Measurements from ENCODE around the gene RAB22A. TPM values are rescaled to one million over a fixed set of nuclear protein-coding genes. Genes with fewer than 3 reads are reported as not detected.
A peak's percentile ranks its signal among the peaks of the same experiment; 100 is the strongest.

RAB22A gene
- polyA plus RNA-seq, 2 of the 4 experiments (the other 2 are of a cell fraction), result 7.3 to 13.2 TPM

- 77% methylated on average over 11 of the region's 11 CpGs for WGBS (ENCODE audit: missing lambda C conversion rate)
- TF ChIP-seq TP53 (CRISPR knock-in tag; IDR thresholded peaks at IDR 0.05), result no peak
- TF ChIP-seq JUNB (IDR thresholded peaks at IDR 0.05), result no peak
- TF ChIP-seq CBX8 (IDR thresholded peaks at IDR 0.05), result no peak
- TF ChIP-seq GATA3 (IDR thresholded peaks at IDR 0.05; ENCODE audit: borderline replicate concordance), result no peak
- no peak for TF ChIP-seq ESRRA (IDR thresholded peaks at IDR 0.05; ENCODE audit: borderline replicate concordance, low read length)
- no peak for TF ChIP-seq SREBF2 (IDR thresholded peaks at IDR 0.05)
- TF ChIP-seq CEBPB (IDR thresholded peaks at IDR 0.05), result no peak
- TF ChIP-seq BCL3 (IDR thresholded peaks at IDR 0.05), result no peak
- TF ChIP-seq, protein P1, sequence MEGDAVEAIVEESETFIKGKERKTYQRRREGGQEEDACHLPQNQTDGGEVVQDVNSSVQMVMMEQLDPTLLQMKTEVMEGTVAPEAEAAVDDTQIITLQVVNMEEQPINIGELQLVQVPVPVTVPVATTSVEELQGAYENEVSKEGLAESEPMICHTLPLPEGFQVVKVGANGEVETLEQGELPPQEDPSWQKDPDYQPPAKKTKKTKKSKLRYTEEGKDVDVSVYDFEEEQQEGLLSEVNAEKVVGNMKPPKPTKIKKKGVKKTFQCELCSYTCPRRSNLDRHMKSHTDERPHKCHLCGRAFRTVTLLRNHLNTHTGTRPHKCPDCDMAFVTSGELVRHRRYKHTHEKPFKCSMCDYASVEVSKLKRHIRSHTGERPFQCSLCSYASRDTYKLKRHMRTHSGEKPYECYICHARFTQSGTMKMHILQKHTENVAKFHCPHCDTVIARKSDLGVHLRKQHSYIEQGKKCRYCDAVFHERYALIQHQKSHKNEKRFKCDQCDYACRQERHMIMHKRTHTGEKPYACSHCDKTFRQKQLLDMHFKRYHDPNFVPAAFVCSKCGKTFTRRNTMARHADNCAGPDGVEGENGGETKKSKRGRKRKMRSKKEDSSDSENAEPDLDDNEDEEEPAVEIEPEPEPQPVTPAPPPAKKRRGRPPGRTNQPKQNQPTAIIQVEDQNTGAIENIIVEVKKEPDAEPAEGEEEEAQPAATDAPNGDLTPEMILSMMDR (IDR thresholded peaks at IDR 0.05), result no peak
- TF ChIP-seq, protein P2, sequence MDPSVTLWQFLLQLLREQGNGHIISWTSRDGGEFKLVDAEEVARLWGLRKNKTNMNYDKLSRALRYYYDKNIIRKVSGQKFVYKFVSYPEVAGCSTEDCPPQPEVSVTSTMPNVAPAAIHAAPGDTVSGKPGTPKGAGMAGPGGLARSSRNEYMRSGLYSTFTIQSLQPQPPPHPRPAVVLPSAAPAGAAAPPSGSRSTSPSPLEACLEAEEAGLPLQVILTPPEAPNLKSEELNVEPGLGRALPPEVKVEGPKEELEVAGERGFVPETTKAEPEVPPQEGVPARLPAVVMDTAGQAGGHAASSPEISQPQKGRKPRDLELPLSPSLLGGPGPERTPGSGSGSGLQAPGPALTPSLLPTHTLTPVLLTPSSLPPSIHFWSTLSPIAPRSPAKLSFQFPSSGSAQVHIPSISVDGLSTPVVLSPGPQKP (IDR thresholded peaks at IDR 0.05; ENCODE audit: low read depth, low read length), result no peak
- TF ChIP-seq KDM1A (IDR thresholded peaks at IDR 0.05; ENCODE audit: low read depth), result no peak
- TF ChIP-seq RCOR1 (IDR thresholded peaks at IDR 0.05; ENCODE audit: low read depth, low read length), result no peak
- TF ChIP-seq CHD2 (IDR thresholded peaks at IDR 0.05; ENCODE audit: low read length, partially characterized antibody), result no peak
- peaks cover 47% of the 10 kb centered on the region for H3K4me1 ChIP-seq
- CTCF ChIA-PET, result interaction anchor here (0.6 to 1.5 kb wide), 2 partner anchors 42 to 168 kb away, joined by 4 to 5 read pairs; no protein-coding TSS in a partner anchor
- POLR2A ChIA-PET, result interaction anchor here (0.6 to 1.6 kb wide), 2 partner anchors 17 to 245 kb away, joined by 3 to 5 read pairs; partner anchors contain the start of gene VAPB
- H3K4me2 ChIP-seq, result peak overlapping the region; percentile 69
- DNase-seq (ENCODE audit: low read depth in 1 of 2, low spot score in 1 of 2) (no peak), FAIRE-seq (no peak), ATAC-seq (peak; percentile 17 to 52; a peak in 3 of 6 replicates)
- peak overlapping the region; percentile 23 to 38; a peak in 5 of 6 replicates for H3K27ac ChIP-seq
- no peak overlapping the region for H3K4me3 ChIP-seq
- no peaks in the 10 kb centered on the region for H3K9me3 ChIP-seq
These were observed 96.2 kb downstream of the RAB22A start for GRCh38 chr20:58405504-58406291.

DNA sequence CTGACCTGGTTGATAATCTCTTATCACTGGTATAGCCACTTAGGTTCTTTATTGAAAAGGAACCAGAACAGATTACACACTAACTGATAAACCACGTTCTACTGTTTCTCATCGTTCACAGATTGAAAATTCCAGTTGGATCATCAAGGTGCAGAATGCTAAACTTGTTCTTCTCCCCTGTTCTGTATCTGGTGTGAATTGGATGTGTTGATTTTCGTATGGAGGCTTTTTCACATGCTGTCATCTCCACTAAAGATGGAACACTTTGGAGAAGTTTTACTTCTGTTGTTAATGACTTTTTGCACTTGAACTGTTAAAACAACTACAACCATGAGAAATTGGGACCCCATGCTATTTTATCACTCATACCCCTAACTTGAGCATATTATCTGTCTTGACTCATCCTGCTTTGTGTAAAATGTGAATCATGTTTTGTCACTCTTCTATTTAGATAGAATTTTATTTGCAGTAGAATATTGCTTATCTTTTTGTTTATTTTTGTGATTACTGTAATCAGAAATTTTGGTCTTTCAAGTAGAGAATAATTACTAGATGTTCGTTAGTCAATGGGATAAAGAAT lies 97.0 kb downstream of the RAB22A start:
- no peak overlapping the region for H3K4me3 ChIP-seq
- peak overlapping the region; percentile 38 to 63 for H3K27ac ChIP-seq
- no peak for FAIRE-seq
- 15% methylated on average over 4 of the region's 4 CpGs for WGBS (ENCODE audit: missing lambda C conversion rate)
- peak overlapping the region; percentile 69 for H3K4me2 ChIP-seq
- ChIA-PET CTCF (interaction anchor here (0.6 kb wide), 1 partner anchor 24 kb away, joined by 3 read pairs; no protein-coding TSS in a partner anchor), POLR2A (interaction anchor here (1.6 kb wide), 1 partner anchor 18 kb away, joined by 5 read pairs; the partner anchor contains the start of gene VAPB)
- H3K4me1 ChIP-seq, result peaks cover 47% of the 10 kb centered on the region
- TF ChIP-seq FOSB (CRISPR knock-in tag; IDR thresholded peaks at IDR 0.05) (no peak), GATA3 (IDR thresholded peaks at IDR 0.05; ENCODE audit: borderline replicate concordance) (0 out of 2 replicates have a peak, but pooled peaks have one; percentile 30), FOSL2 (IDR thresholded peaks at IDR 0.05) (peak; percentile 30; the same call in 1 of the 2 replicates), FOSL2 (CRISPR knock-in tag; IDR thresholded peaks at IDR 0.05) (peak; percentile 76; the same call in 1 of the 2 replicates), HMGXB4 (CRISPR knock-in tag; IDR thresholded peaks at IDR 0.05; ENCODE audit: borderline replicate concordance) (no peak), JUNB (IDR thresholded peaks at IDR 0.05) (peak; percentile 61; the same call in 1 of the 2 replicates)
- TF ChIP-seq, protein P3, sequence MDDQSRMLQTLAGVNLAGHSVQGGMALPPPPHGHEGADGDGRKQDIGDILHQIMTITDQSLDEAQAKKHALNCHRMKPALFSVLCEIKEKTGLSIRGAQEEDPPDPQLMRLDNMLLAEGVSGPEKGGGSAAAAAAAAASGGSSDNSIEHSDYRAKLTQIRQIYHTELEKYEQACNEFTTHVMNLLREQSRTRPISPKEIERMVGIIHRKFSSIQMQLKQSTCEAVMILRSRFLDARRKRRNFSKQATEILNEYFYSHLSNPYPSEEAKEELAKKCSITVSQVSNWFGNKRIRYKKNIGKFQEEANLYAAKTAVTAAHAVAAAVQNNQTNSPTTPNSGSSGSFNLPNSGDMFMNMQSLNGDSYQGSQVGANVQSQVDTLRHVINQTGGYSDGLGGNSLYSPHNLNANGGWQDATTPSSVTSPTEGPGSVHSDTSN (IDR thresholded peaks at IDR 0.05), result no peak
- peak; percentile 14 to 55; a peak in 3 of 6 replicates for ATAC-seq
- DNase-seq (ENCODE audit: low read depth in 1 of 2, low spot score in 1 of 2), result no peak
- no peaks in the 10 kb centered on the region for H3K9me3 ChIP-seq
